Trophoblast cell (in vitro differentiated cells and primary cell): ENCODE results near the gene GTF3C5.

Experiments
- DNase-seq, 2 donors: peaks; one replicate each; pipeline ENCODE4 v3.0.0-alpha.2; 2016
- H2AFZ ChIP-seq: 2 replicates; pipeline ENCODE4 v1.6.1; 2013; ENCODE audit warnings: low read length, moderate library complexity, mild to moderate bottlenecking; ENCODE audit not compliant: insufficient read depth, poor library complexity
- H2AK5ac ChIP-seq: 2 replicates; pipeline ENCODE4 v1.6.1; 2013; ENCODE audit warnings: mild to moderate bottlenecking, low read length
- H2BK120ac ChIP-seq: 2 replicates; pipeline ENCODE4 v1.6.1; 2013; ENCODE audit warnings: low read length, mild to moderate bottlenecking, moderate library complexity; ENCODE audit not compliant: insufficient read depth, poor library complexity
- H2BK12ac ChIP-seq: 2 replicates; pipeline ENCODE4 v1.6.1; 2013; ENCODE audit warnings: mild to moderate bottlenecking, low read length, moderate library complexity
- H2BK5ac ChIP-seq: 2 replicates; pipeline ENCODE4 v1.6.1; 2013; ENCODE audit warnings: low read length, low read depth, moderate library complexity, mild to moderate bottlenecking; ENCODE audit not compliant: poor library complexity
- H3K14ac ChIP-seq: 2 replicates; pipeline ENCODE4 v1.6.1; 2013; ENCODE audit warnings: mild to moderate bottlenecking, low read length
- H3K18ac ChIP-seq: 2 replicates; pipeline ENCODE4 v1.6.1; 2013; ENCODE audit warnings: mild to moderate bottlenecking, low read length
- H3K23ac ChIP-seq: 2 replicates; pipeline ENCODE4 v1.6.1; 2013; ENCODE audit warnings: low read length
- H3K27ac ChIP-seq: 2 replicates; pipeline ENCODE4 v1.5.1; 2013; ENCODE audit warnings: low read depth, mild to moderate bottlenecking, inconsistent platforms, low read length, moderate library complexity
- H3K27me3 ChIP-seq: 2 replicates; pipeline ENCODE4 v1.6.1; 2013; ENCODE audit warnings: inconsistent platforms, mild to moderate bottlenecking, low read length, moderate library complexity; ENCODE audit not compliant: insufficient read depth
- H3K36me3 ChIP-seq, 2 experiments: 1 replicate in 1 of 2; 2 replicates in 1 of 2; pipeline ENCODE4 v1.6.1; 2013; ENCODE audit warnings: low read length in 2 of 2, mild to moderate bottlenecking in 2 of 2, moderate library complexity in 1 of 2; ENCODE audit not compliant: insufficient read depth in 2 of 2, control insufficient read depth in 1 of 2
- H3K4ac ChIP-seq: 2 replicates; pipeline ENCODE4 v1.6.1; 2013; ENCODE audit warnings: low read depth, mild to moderate bottlenecking, low read length, moderate library complexity
- H3K4me1 ChIP-seq, 2 experiments: 1 replicate in 1 of 2; 2 replicates in 1 of 2; pipeline ENCODE4 v1.6.1; 2013; ENCODE audit warnings: low read length in 2 of 2, mild to moderate bottlenecking in 2 of 2, moderate library complexity in 1 of 2; ENCODE audit not compliant: insufficient read depth in 2 of 2, control insufficient read depth in 1 of 2
- H3K4me2 ChIP-seq: 2 replicates; pipeline ENCODE4 v1.6.1; 2013; ENCODE audit warnings: inconsistent platforms, mild to moderate bottlenecking, low read length, moderate library complexity
- H3K4me3 ChIP-seq: 2 replicates; pipeline ENCODE4 v1.5.1; 2013; ENCODE audit warnings: mild to moderate bottlenecking, low read depth, low read length, inconsistent platforms
- H3K79me1 ChIP-seq: one replicate; pipeline ENCODE4 v1.6.1; 2013; ENCODE audit warnings: low read length
- H3K79me2 ChIP-seq: 2 replicates; pipeline ENCODE4 v1.6.1; 2013; ENCODE audit warnings: low read length, mild to moderate bottlenecking; ENCODE audit not compliant: control insufficient read depth, insufficient read depth, poor library complexity
- H3K9ac ChIP-seq: 2 replicates; pipeline ENCODE4 v1.6.1; 2013; ENCODE audit warnings: mild to moderate bottlenecking, low read length
- H3K9me3 ChIP-seq: 2 replicates; pipeline ENCODE4 v1.6.1; 2013; ENCODE audit warnings: low read depth, mild to moderate bottlenecking, control low read depth, inconsistent platforms, low read length; ENCODE audit not compliant: insufficient read depth
- H4K12ac ChIP-seq: 2 replicates; pipeline ENCODE4 v1.6.1; 2013; ENCODE audit warnings: low read depth, mild to moderate bottlenecking, low read length, moderate library complexity
- H4K8ac ChIP-seq: 2 replicates; pipeline ENCODE4 v1.6.1; 2013; ENCODE audit warnings: low read depth, mild to moderate bottlenecking, low read length, moderate library complexity
- H4K91ac ChIP-seq: one replicate; pipeline ENCODE4 v1.6.1; 2013; ENCODE audit warnings: low read depth, mild to moderate bottlenecking, low read length, moderate library complexity
- WGBS: extraction: QIAGEN DNeasy Blood & Tissue Kit; methylation state at CpG from one replicate; pipeline ENCODE4 v1.1.7; 2013; ENCODE audit warnings: missing lambda C conversion rate; ENCODE audit not compliant: insufficient read length, insufficient coverage; ENCODE audit errors: extremely low coverage; 5-methylcytosine and 5-hydroxymethylcytosine counted together

Gene GTF3C5

GRCh38 chr9:133046900-133047295 lies 16.1 kb downstream of the GTF3C5 start:
- Histone ChIP-seq H3K9ac (no peak overlapping the region), H3K14ac (no peak overlapping the region), H3K36me3 (peaks cover 74 to 81% of the 10 kb centered on the region in 2 experiments), H3K4me3 (no peak overlapping the region), H3K79me2 (no peaks in the 10 kb centered on the region), H3K9me3 (no peaks in the 10 kb centered on the region), H3K4me2 (no peak overlapping the region), H4K12ac (no peak overlapping the region), H3K4ac (no peak overlapping the region), H4K8ac (no peak overlapping the region), H2AFZ (no peak overlapping the region), H2AK5ac (no peak overlapping the region), H3K18ac (no peak overlapping the region), H3K79me1 (no peaks in the 10 kb centered on the region), H2BK120ac (no peak overlapping the region), H3K27me3 (no peaks in the 10 kb centered on the region), H3K23ac (no peak overlapping the region), H2BK5ac (no peak overlapping the region), H2BK12ac (no peak overlapping the region), H4K91ac (no peak overlapping the region), H3K27ac (no peak overlapping the region), H3K4me1 (no peaks in the 10 kb centered on the region)
- DNase-seq: no peak
- no CpG with 5 or more reads among the region's 7 CpGs for WGBS

- Histone ChIP-seq H3K4me3 (no peak overlapping the region), H3K18ac (no peak overlapping the region), H2AK5ac (no peak overlapping the region), H2AFZ (no peak overlapping the region), H3K79me1 (no peaks in the 10 kb centered on the region), H3K14ac (no peak overlapping the region), H3K27me3 (no peaks in the 10 kb centered on the region), H4K12ac (no peak overlapping the region), H3K9ac (no peak overlapping the region), H3K4me1 (no peaks in the 10 kb centered on the region), H3K79me2 (no peaks in the 10 kb centered on the region), H3K27ac (no peak overlapping the region), H2BK120ac (no peak overlapping the region), H3K36me3 (peaks cover 72 to 77% of the 10 kb centered on the region in 2 experiments), H3K4ac (no peak overlapping the region), H4K91ac (no peak overlapping the region), H4K8ac (no peak overlapping the region), H3K23ac (no peak overlapping the region), H2BK5ac (no peak overlapping the region), H3K9me3 (no peaks in the 10 kb centered on the region), H2BK12ac (no peak overlapping the region), H3K4me2 (no peak overlapping the region)
- no peak for DNase-seq
- no CpG with 5 or more reads among the region's 5 CpGs for WGBS
Observed at GRCh38 chr9:133048595-133048994, 17.8 kb downstream of the GTF3C5 start.

GRCh38 chr9:133049043-133049442 lies 18.2 kb downstream of the GTF3C5 start:
- H3K27ac ChIP-seq: no peak overlapping the region

GRCh38 chr9:133050142-133050541 lies 19.3 kb downstream of the GTF3C5 start:
- WGBS: no CpG with 5 or more reads among the region's 6 CpGs

More at GRCh38 chr9:133049043-133049442, 18.2 kb downstream of the GTF3C5 start:
- Histone ChIP-seq H3K79me1 (no peaks in the 10 kb centered on the region), H3K4me3 (no peak overlapping the region), H4K12ac (no peak overlapping the region), H3K4ac (no peak overlapping the region), H3K27me3 (no peaks in the 10 kb centered on the region), H3K4me1 (no peaks in the 10 kb centered on the region), H3K4me2 (no peak overlapping the region), H3K9ac (no peak overlapping the region), H4K91ac (no peak overlapping the region), H3K79me2 (no peaks in the 10 kb centered on the region), H3K9me3 (peaks cover under 1% of the 10 kb centered on the region), H3K36me3 (peaks cover 71 to 77% of the 10 kb centered on the region in 2 experiments), H2AFZ (no peak overlapping the region), H2BK12ac (no peak overlapping the region), H3K23ac (no peak overlapping the region), H3K14ac (no peak overlapping the region), H3K18ac (no peak overlapping the region), H2BK120ac (no peak overlapping the region), H2AK5ac (no peak overlapping the region), H4K8ac (no peak overlapping the region), H2BK5ac (no peak overlapping the region)
- no CpG with 5 or more reads among the region's 13 CpGs for WGBS
- DNase-seq: no peak

More at GRCh38 chr9:133050142-133050541, 19.3 kb downstream of the GTF3C5 start:
- Histone ChIP-seq H3K14ac (no peak overlapping the region), H2BK12ac (no peak overlapping the region), H3K9me3 (peaks cover 2% of the 10 kb centered on the region), H3K4me3 (no peak overlapping the region), H3K79me1 (no peaks in the 10 kb centered on the region), H3K23ac (no peak overlapping the region), H3K27me3 (no peaks in the 10 kb centered on the region), H2BK120ac (no peak overlapping the region), H2BK5ac (no peak overlapping the region), H2AK5ac (no peak overlapping the region), H3K9ac (no peak overlapping the region), H3K36me3 (peaks cover 73 to 77% of the 10 kb centered on the region in 2 experiments), H4K12ac (no peak overlapping the region), H3K4ac (no peak overlapping the region), H3K18ac (no peak overlapping the region), H3K79me2 (no peaks in the 10 kb centered on the region), H4K8ac (no peak overlapping the region), H3K27ac (no peak overlapping the region), H3K4me2 (no peak overlapping the region), H2AFZ (no peak overlapping the region), H4K91ac (no peak overlapping the region), H3K4me1 (no peaks in the 10 kb centered on the region)
- no peak for DNase-seq
